BLaER1 treated with 17β-estradiol and CSF1 and Interleukin-3, amounts not matched to agents 10 nM and 100 nM (cell line): Measurements from ENCODE around the gene LCK.
A peak's percentile ranks its signal among the peaks of the same experiment; 100 is the strongest.

ENCODE experiments used
- H3K27ac ChIP-seq, 11 experiments: shearing (Covaris generic); formaldehyde crosslinking; 2 replicates each; pipeline ENCODE4 v1.8.1; 2022
- H3K27me3 ChIP-seq, 11 experiments: shearing (Covaris generic); formaldehyde crosslinking; 2 replicates each; pipeline ENCODE4 v1.8.1; 2022
- H3K36me3 ChIP-seq, 11 experiments: shearing (Covaris generic); formaldehyde crosslinking; 2 replicates each; pipeline ENCODE4 v1.8.1; 2022
- H3K4me1 ChIP-seq, 10 experiments: shearing (Covaris generic); formaldehyde crosslinking; 2 replicates each; pipeline ENCODE4 v1.8.1; 2022
- H3K4me2 ChIP-seq, 11 experiments: shearing (Covaris generic); formaldehyde crosslinking; 2 replicates each; pipeline ENCODE4 v1.8.1; 2022
- H3K4me3 ChIP-seq, 10 experiments: shearing (Covaris generic); formaldehyde crosslinking; 2 replicates each; pipeline ENCODE4 v1.8.1; 2022
- H3K9ac ChIP-seq, 11 experiments: shearing (Covaris generic); formaldehyde crosslinking; 2 replicates each; pipeline ENCODE4 v1.8.1; 2022
- H3K9me3 ChIP-seq, 11 experiments: shearing (Covaris generic); formaldehyde crosslinking; replicated peaks in 1 of 11; 2 replicates each; pipeline ENCODE4 v1.8.1; 2022
- H4K20me1 ChIP-seq, 11 experiments: shearing (Covaris generic); formaldehyde crosslinking; 2 replicates each; pipeline ENCODE4 v1.8.1; 2022
- Cebpa-rat ChIP-seq, 11 experiments: shearing (Covaris generic); IDR thresholded peaks; 2 replicates each; pipeline ENCODE4 v1.8.1; 2022

Gene LCK

DNA sequence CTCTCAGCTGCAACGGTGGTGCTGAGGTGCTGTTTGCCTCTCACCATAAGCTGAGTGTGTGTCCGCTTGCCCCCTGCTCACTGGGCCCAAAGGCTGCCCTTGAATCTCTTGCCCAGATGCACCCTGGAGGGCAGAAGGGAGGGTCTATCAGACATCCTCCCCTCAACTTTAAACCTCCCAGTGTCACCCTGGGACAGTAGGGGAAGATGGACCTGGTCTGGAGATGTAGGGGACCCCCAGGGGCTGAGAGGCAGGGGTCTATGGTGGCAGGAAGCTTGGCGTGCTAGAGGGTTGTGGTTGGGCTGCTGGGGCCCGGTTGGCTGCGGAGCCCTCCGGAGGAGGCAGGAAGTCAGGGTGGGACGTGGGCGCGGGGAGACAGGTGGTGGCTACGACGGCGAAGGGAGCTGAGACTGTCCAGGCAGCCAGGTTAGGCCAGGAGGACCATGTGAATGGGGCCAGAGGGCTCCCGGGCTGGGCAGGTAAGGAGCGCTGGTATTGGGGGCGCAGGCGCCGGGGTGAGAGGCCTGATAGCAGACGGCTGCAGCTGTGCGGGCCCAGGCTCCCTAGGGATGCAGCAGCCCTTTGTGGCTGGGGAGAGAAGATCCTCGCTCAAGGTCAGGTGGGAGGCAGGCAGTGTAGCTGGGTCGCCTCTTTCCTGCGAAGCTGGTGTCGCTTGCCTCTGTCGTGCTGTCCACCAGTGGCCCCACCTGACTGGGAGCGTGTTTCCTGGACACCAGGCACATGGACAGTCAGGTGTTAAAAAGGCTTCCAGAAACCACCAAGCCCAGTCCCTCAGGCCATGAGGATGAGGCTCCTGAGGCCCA is at the start of gene LCK:
TSS of gene LCK (plus strand) at position 373 of the 824 bp plus-strand sequence. CDS start 23,065 bp downstream, outside the sequence.
- H4K20me1 ChIP-seq: peaks cover 0 to 16% (median 0%) of the 10 kb centered on the region in 11 experiments; a peak in 1 of 22 replicates
- H3K36me3 ChIP-seq: no peaks in the 10 kb centered on the region
- H3K27ac ChIP-seq: peak within 1 kb of the TSS in 8 of 11 experiments; percentile 58 to 89 (median 79); a peak in 17 of 22 replicates
- no peak for TF ChIP-seq Cebpa-rat (IDR thresholded peaks at IDR 0.05)
- peaks cover 72 to 100% (median 88%) of the 10 kb centered on the region in 10 experiments for H3K4me1 ChIP-seq
- H3K27me3 ChIP-seq: peaks cover 0 to 6% (median 0%) of the 10 kb centered on the region in 11 experiments; a peak in 1 of 22 replicates
- peak within 1 kb of the TSS; percentile 80 to 98 (median 94) for H3K4me2 ChIP-seq
- H3K4me3 ChIP-seq: peak within 1 kb of the TSS in 7 of 10 experiments; percentile 1 to 54 (median 28); a peak in 12 of 20 replicates
- H3K9ac ChIP-seq: peak within 1 kb of the TSS in 8 of 11 experiments; percentile 40 to 80 (median 65); a peak in 16 of 22 replicates
- no peaks in the 10 kb centered on the region for H3K9me3 ChIP-seq

DNA sequence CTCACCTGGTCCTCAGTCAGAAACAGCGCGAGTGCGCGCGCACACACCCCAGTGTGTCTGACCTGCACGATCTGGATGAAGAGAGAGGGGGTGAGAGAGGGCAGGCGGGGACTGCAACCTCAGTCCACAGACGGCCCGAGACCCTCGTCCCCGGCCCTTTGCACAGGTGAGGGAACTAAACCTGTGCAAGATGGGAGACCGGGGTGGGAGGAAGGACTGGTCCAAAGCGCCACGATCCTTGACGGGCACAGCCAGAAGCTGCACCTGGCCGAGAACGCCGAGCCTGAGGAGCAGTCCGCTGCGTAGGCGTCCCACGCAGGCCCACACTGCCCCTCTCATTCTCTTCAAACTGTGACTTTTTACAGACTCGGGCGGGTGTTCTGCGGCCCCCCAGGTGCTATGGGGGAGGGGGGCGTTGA is 46.1 kb upstream of the LCK start:
- H3K9ac ChIP-seq: peak overlapping the region; percentile 79 to 92 (median 85); a peak in 21 of 22 replicates
- H4K20me1 ChIP-seq: peaks cover 0 to 2% (median 0%) of the 10 kb centered on the region in 11 experiments; a peak in 6 of 22 replicates
- peak overlapping the region; percentile 66 to 88 (median 78) for H3K4me3 ChIP-seq
- peaks cover 45 to 73% (median 60%) of the 10 kb centered on the region in 10 experiments for H3K4me1 ChIP-seq
- H3K9me3 ChIP-seq: no peaks in the 10 kb centered on the region
- H3K27me3 ChIP-seq: no peaks in the 10 kb centered on the region
- H3K4me2 ChIP-seq: peak overlapping the region; percentile 90 to 100 (median 99)
- TF ChIP-seq Cebpa-rat (IDR thresholded peaks at IDR 0.05): no peak
- peaks cover 0 to 21% (median 7%) of the 10 kb centered on the region in 11 experiments; a peak in 7 of 22 replicates for H3K36me3 ChIP-seq
- peak overlapping the region in 10 of 11 experiments; percentile 64 to 81 (median 75); a peak in 9 of 22 replicates for H3K27ac ChIP-seq

DNA sequence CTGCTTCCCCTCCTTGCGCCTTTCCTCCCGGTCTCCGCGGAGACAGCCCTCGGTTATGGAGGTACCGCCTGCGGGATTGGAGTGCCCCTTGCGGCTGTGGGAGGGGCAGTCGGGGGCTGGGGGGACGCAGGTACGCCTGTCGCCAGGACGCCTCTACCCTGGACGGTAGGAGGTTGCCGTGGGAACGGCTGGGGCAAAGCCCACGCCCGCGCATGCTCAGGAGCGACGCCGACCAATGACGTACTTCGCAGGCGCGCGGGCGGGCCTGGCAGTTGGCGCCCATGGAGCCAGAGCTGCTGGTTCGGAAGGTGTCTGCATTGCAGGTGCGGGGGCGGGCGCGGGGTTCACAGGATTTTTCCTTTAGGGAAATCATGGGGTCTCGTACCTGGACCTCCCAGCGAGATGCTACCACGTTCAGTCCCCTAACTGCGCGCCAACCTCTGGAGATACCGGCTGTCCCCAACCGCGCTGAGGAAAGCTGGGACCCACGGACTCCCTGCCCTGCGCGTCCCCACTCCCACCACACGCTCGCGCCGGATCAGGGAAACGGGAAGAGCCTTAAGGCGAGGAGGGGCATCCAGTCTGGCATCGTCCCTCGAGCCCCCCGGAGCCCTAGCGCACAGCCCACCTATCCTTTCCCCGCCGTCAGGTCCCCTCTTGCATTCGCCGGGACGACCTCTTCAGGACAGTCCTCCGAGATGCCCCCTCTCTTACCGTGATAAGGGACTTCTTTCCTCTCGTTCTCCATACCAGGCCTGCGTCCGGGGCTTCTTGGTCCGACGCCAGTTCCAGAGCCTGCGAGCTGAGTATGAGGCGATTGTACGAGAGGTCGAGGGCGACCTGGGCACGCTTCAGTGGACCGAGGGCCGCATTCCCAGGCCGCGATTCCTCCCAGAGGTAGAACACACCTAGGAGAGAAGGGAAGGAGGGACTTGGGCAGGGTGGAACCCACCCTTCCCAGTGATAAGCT is 45.4 kb upstream of the LCK start, which contains the start of gene IQCC:
TSS of gene IQCC (plus strand) at position 271 of the 970 bp plus-strand sequence. CDS start at position 282, 11 bp downstream.
- H3K9ac ChIP-seq: peak within 1 kb of the TSS; percentile 79 to 92 (median 85)
- no peaks in the 10 kb centered on the region for H3K9me3 ChIP-seq
- H3K4me3 ChIP-seq: peak within 1 kb of the TSS; percentile 66 to 88 (median 78)
- peak within 1 kb of the TSS; percentile 38 to 81 (median 75); a peak in 21 of 22 replicates for H3K27ac ChIP-seq
- H3K36me3 ChIP-seq: peaks cover 0 to 21% (median 7%) of the 10 kb centered on the region in 11 experiments; a peak in 7 of 22 replicates
- TF ChIP-seq Cebpa-rat (IDR thresholded peaks at IDR 0.05): no peak
- H3K27me3 ChIP-seq: no peaks in the 10 kb centered on the region
- no peaks in the 10 kb centered on the region for H4K20me1 ChIP-seq
- peak within 1 kb of the TSS; percentile 90 to 100 (median 99) for H3K4me2 ChIP-seq
- peaks cover 41 to 69% (median 53%) of the 10 kb centered on the region in 10 experiments for H3K4me1 ChIP-seq

DNA sequence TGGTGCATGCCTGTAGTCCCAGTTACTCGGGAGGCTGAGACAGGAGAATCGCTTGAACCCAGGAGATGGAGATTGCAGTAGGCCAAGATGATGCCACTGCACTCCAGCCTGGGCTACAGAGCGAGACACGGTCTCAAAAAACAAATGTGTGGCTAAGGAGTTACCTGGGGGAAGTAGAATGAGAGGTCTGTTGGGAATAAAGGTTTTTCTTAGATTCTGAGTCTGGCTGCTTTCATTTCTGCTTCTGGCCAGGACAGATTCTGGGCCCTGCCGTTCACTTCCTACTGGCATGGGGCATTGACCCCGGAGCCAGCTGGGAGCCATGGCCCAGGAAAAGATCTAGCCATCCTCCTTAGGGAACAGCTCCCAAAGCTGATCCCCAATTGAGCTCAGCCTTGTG is 42.6 kb upstream of the LCK start:
- H4K20me1 ChIP-seq: no peaks in the 10 kb centered on the region; a peak in 1 of 22 replicates
- peak overlapping the region in 2 of 11 experiments; percentile 1 to 28; a peak in 2 of 22 replicates for H3K27ac ChIP-seq
- no peaks in the 10 kb centered on the region for H3K9me3 ChIP-seq
- no peak overlapping the region for H3K9ac ChIP-seq
- no peak overlapping the region for H3K4me3 ChIP-seq
- H3K36me3 ChIP-seq: peaks cover 0 to 23% (median 7%) of the 10 kb centered on the region in 11 experiments; a peak in 8 of 22 replicates
- H3K27me3 ChIP-seq: no peaks in the 10 kb centered on the region
- H3K4me1 ChIP-seq: peaks cover 26 to 43% (median 33%) of the 10 kb centered on the region in 10 experiments
- peak overlapping the region in 10 of 11 experiments; percentile 14 to 54 (median 30); a peak in 15 of 22 replicates for H3K4me2 ChIP-seq
- TF ChIP-seq Cebpa-rat (IDR thresholded peaks at IDR 0.05): no peak

DNA sequence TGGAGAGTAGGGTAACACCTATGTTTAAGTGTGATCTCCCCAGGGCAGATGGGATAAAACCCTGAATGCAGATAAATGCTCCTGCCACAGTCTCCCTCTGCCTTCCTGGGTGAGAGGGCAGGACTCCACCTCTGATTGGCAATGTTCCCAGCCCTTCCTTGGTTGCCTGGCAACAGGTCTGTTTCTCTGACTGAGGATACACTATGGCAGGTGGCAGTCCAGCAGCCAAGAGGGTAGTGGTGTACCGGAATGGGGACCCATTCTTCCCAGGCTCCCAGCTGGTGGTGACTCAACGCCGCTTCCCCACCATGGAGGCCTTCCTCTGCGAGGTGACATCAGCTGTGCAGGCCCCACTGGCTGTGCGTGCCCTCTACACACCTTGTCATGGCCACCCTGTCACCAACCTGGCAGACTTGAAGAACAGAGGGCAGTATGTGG is 42.2 kb upstream of the LCK start, which contains the start of gene DCDC2B:
TSS of gene DCDC2B (plus strand) at position 199 of the 438 bp plus-strand sequence. CDS start at position 204, 5 bp downstream.
- Histone ChIP-seq H3K9ac (no peak within 1 kb of the TSS), H3K27ac (peak within 1 kb of the TSS in 2 of 11 experiments; percentile 1 to 28; a peak in 2 of 22 replicates), H3K9me3 (no peaks in the 10 kb centered on the region), H3K27me3 (no peaks in the 10 kb centered on the region), H3K36me3 (peaks cover 0 to 22% (median 7%) of the 10 kb centered on the region in 11 experiments; a peak in 10 of 22 replicates), H4K20me1 (no peaks in the 10 kb centered on the region; a peak in 1 of 22 replicates), H3K4me2 (peak within 1 kb of the TSS in 10 of 11 experiments; percentile 14 to 54 (median 30); a peak in 15 of 22 replicates), H3K4me3 (no peak within 1 kb of the TSS), H3K4me1 (peaks cover 26 to 42% (median 33%) of the 10 kb centered on the region in 10 experiments)
- TF ChIP-seq Cebpa-rat (IDR thresholded peaks at IDR 0.05): no peak

DNA sequence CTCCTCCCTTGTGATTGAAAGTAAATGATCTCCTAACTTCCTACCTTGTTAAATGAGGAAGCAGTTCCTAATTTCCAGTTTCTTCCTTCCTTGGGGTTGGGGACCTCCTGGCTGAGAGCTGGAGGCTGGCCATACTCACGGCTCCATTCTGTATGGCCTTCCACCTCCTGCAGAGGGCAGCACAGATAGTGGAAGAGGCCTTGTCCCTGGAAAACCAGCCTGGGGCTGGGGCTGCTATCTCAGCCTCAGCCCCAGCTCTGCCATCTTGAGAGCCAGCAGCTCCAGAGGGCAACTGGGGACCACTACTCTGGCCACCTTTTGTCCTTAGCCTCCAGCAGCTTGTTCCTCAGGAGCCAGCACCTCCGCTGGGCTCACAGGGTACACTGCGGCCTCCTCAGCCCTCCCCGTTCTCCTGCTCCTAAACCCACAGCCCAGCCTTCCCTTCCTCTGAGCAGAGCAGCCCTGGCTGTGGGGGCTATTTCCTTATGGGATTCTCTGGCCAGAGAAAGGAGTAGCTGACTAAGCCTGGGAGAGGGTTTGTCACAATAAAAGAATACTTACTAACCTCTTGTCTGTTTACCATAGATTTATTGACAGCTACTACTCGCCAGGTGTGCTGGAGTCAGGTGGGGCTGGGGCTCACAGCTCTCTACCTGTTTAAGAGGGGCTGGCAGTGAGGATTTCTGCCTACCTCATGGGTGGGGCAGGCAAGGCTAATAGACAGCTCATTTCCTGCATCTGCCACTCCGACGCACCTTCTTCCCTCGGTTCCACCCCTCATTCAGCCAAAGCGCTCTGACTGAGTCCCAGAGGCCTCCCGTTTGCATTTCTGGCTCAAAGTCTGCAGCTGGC is 35.2 kb upstream of the LCK start:
- Histone ChIP-seq H3K27me3 (no peaks in the 10 kb centered on the region), H4K20me1 (peaks cover 0 to 11% (median 0%) of the 10 kb centered on the region in 11 experiments; a peak in 3 of 22 replicates), H3K9ac (peak overlapping the region in 5 of 11 experiments; percentile 20 to 57 (median 29); a peak in 4 of 22 replicates), H3K4me3 (no peak overlapping the region), H3K4me1 (peaks cover 14 to 38% (median 19%) of the 10 kb centered on the region in 10 experiments), H3K4me2 (peak overlapping the region in 4 of 11 experiments; percentile 2 to 48 (median 25); a peak in 4 of 22 replicates), H3K36me3 (peaks cover 20 to 58% (median 25%) of the 10 kb centered on the region in 11 experiments; a peak in 20 of 22 replicates), H3K9me3 (no peaks in the 10 kb centered on the region), H3K27ac (peak overlapping the region in 2 of 11 experiments; percentile 4 to 12; a peak in 2 of 22 replicates)
- no peak for TF ChIP-seq Cebpa-rat (IDR thresholded peaks at IDR 0.05)

DNA sequence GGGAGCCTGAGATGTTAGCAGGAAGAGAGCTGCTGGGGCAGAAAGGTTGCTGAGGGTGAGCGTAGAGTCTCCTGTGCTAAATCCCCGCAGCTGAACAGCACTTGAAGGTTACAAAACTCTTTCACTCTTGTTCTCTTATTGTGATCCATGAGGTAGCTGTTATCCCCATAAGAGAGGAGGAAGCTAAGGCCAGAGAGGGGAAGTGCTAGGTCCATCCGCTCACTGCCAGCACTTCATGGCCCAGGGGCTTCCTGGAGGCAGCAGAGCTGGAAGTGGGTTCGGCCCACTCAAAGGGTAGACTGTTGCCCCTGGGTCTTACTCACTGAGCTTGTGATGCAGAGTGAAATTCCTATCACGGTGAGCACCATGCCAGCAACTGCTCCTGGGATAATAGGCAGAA is 34.5 kb upstream of the LCK start:
- no peaks in the 10 kb centered on the region for H3K27me3 ChIP-seq

More for the DNA sequence above, 34.5 kb upstream of the LCK start:
- H4K20me1 ChIP-seq: peaks cover 0 to 11% (median 0%) of the 10 kb centered on the region in 11 experiments; a peak in 3 of 22 replicates
- no peak for TF ChIP-seq Cebpa-rat (IDR thresholded peaks at IDR 0.05)
- H3K9me3 ChIP-seq: no peaks in the 10 kb centered on the region
- peak overlapping the region in 4 of 11 experiments; percentile 7 to 57 (median 18); a peak in 2 of 22 replicates for H3K9ac ChIP-seq
- peaks cover 21 to 45% (median 26%) of the 10 kb centered on the region in 10 experiments for H3K4me1 ChIP-seq
- no peak overlapping the region for H3K4me3 ChIP-seq
- H3K27ac ChIP-seq: 0 out of 22 replicates have a peak overlapping the region, but pooled peaks of 1 of the 11 experiments have one; percentile 12
- H3K36me3 ChIP-seq: peaks cover 20 to 58% (median 25%) of the 10 kb centered on the region in 11 experiments; a peak in 20 of 22 replicates
- H3K4me2 ChIP-seq: peak overlapping the region in 4 of 11 experiments; percentile 2 to 48 (median 25); a peak in 4 of 22 replicates
